Measurements from ENCODE around the gene IMPDH1. TPM values are rescaled to one million over a fixed set of nuclear protein-coding genes. Genes with fewer than 3 reads are reported as not detected.

IMPDH1 gene
- total RNA-seq, 2 experiments from 2014 or later = 52.9 to 57.7 TPM

- H3K27me3 Mint-ChIP-seq = peaks cover 2% of the 10 kb centered on the region
- no peak for DNase-seq
- H3K9me3 Mint-ChIP-seq = no peaks in the 10 kb centered on the region
- no peak overlapping the region for H3K27ac Mint-ChIP-seq
- H3K4me1 Mint-ChIP-seq (ENCODE audit: low read depth) = peaks cover 4% of the 10 kb centered on the region
- intact Hi-C loops (cut with micrococcal nuclease) = no loop called here
- ChIA-PET POLR2A (no interaction called here), CTCF (interaction anchor here (0.6 to 11.6 kb wide), 8 partner anchors 11 to 68 kb away, joined by 3 to 144 read pairs (median 4); no protein-coding TSS in a partner anchor)
- H3K4me3 Mint-ChIP-seq = no peak overlapping the region
- no peaks in the 10 kb centered on the region for H3K36me3 Mint-ChIP-seq
Observed at GRCh38 chr7:128415217-128415785, 5.5 kb upstream of the IMPDH1 start.

GRCh38 chr7:128410451-128410753 lies 620 bp upstream of the IMPDH1 start:
- Mint-ChIP-seq H3K9me3 (no peaks in the 10 kb centered on the region), H3K27me3 (peaks cover 3% of the 10 kb centered on the region), H3K4me1 (ENCODE audit: low read depth) (peaks cover 24% of the 10 kb centered on the region), H3K36me3 (no peaks in the 10 kb centered on the region), H3K4me3 (peak overlapping the region; percentile 84), H3K27ac (peak overlapping the region; percentile 60)
- ChIA-PET CTCF (interaction anchor here (0.7 to 11.6 kb wide), 6 partner anchors 13 to 50 kb away, joined by 3 to 144 read pairs (median 3); no protein-coding TSS in a partner anchor), POLR2A (interaction anchor here (1.0 to 1.1 kb wide), 2 partner anchors 45 to 66 kb away, joined by 3 to 4 read pairs; partner anchors contain the start of gene METTL2B)
- intact Hi-C loops (cut with micrococcal nuclease) = loop anchor here (1.0 kb wide), 2 partner anchors 15 to 49 kb away; no protein-coding TSS in a partner anchor
- DNase-seq = no peak

GRCh38 chr7:128408709-128409595 lies 830 bp downstream of the IMPDH1 start:
- Mint-ChIP-seq H3K27me3 (peaks cover 3% of the 10 kb centered on the region), H3K36me3 (peaks cover 2% of the 10 kb centered on the region), H3K4me3 (peak overlapping the region; percentile 77), H3K9me3 (no peaks in the 10 kb centered on the region), H3K27ac (peak overlapping the region; percentile 60), H3K4me1 (ENCODE audit: low read depth) (peaks cover 35% of the 10 kb centered on the region)
- DNase-seq = no peak
- intact Hi-C loops (cut with micrococcal nuclease) = loop anchor here (1.0 kb wide), 2 partner anchors 46 to 758 kb away; partner anchors contain the start of gene HILPDA
- CTCF ChIA-PET = interaction anchor here (1.1 to 11.6 kb wide), 8 partner anchors 11 to 61 kb away, joined by 3 to 144 read pairs (median 8); no protein-coding TSS in a partner anchor
- POLR2A ChIA-PET = interaction anchor here (1.3 kb wide), 1 partner anchor 65 kb away, joined by 3 read pairs; the partner anchor contains the start of gene RBM28

- Mint-ChIP-seq H3K4me3 (no peak overlapping the region), H3K27me3 (peaks cover 3% of the 10 kb centered on the region), H3K36me3 (peaks cover 3% of the 10 kb centered on the region), H3K9me3 (no peaks in the 10 kb centered on the region), H3K4me1 (ENCODE audit: low read depth) (peaks cover 40% of the 10 kb centered on the region), H3K27ac (no peak overlapping the region)
- DNase-seq = no peak
- intact Hi-C loops (cut with micrococcal nuclease) = no loop called here
- CTCF ChIA-PET = interaction anchor here (0.6 to 11.6 kb wide), 6 partner anchors 10 to 66 kb away, joined by 3 to 144 read pairs (median 10); no protein-coding TSS in a partner anchor
- POLR2A ChIA-PET = interaction anchor here (1.3 kb wide), 1 partner anchor 64 kb away, joined by 3 read pairs; the partner anchor contains the start of gene RBM28
Observed at GRCh38 chr7:128407751-128408708, 1.8 kb downstream of the IMPDH1 start.

GRCh38 chr7:128407233-128407589 lies 2.6 kb downstream of the IMPDH1 start:
- no peaks in the 10 kb centered on the region for H3K9me3 Mint-ChIP-seq
- CTCF ChIA-PET = interaction anchor here (0.6 to 11.6 kb wide), 4 partner anchors 9 to 67 kb away, joined by 4 to 144 read pairs (median 16); no protein-coding TSS in a partner anchor
- no peak for DNase-seq
- H3K4me3 Mint-ChIP-seq = peak overlapping the region; percentile 66
- no peak overlapping the region for H3K27ac Mint-ChIP-seq
- peaks cover 7% of the 10 kb centered on the region for H3K36me3 Mint-ChIP-seq
- peaks cover 45% of the 10 kb centered on the region for H3K4me1 Mint-ChIP-seq (ENCODE audit: low read depth)
- intact Hi-C loops (cut with micrococcal nuclease) = no loop called here
- H3K27me3 Mint-ChIP-seq = peaks cover 3% of the 10 kb centered on the region
- POLR2A ChIA-PET = no interaction called here

- no peaks in the 10 kb centered on the region for H3K9me3 Mint-ChIP-seq
- peaks cover 45% of the 10 kb centered on the region for H3K4me1 Mint-ChIP-seq (ENCODE audit: low read depth)
- POLR2A ChIA-PET = no interaction called here
- peaks cover 3% of the 10 kb centered on the region for H3K27me3 Mint-ChIP-seq
- intact Hi-C loops (cut with micrococcal nuclease) = no loop called here
- CTCF ChIA-PET = interaction anchor here (3.8 to 11.6 kb wide), 2 partner anchors 18 to 20 kb away, joined by 14 to 144 read pairs; no protein-coding TSS in a partner anchor
- DNase-seq = no peak
- peak overlapping the region; percentile 66 for H3K4me3 Mint-ChIP-seq
- peaks cover 7% of the 10 kb centered on the region for H3K36me3 Mint-ChIP-seq
- peak overlapping the region; percentile 43 for H3K27ac Mint-ChIP-seq
Observed at GRCh38 chr7:128406314-128407232, 3.2 kb downstream of the IMPDH1 start.

- intact Hi-C loops (cut with micrococcal nuclease) = no loop called here
- ChIA-PET POLR2A (interaction anchor here (1.5 kb wide), 1 partner anchor 20 kb away, joined by 5 read pairs; no protein-coding TSS in a partner anchor), CTCF (interaction anchor here (0.8 to 9.7 kb wide), 5 partner anchors 15 to 61 kb away, joined by 3 to 131 read pairs (median 4); no protein-coding TSS in a partner anchor)
- Mint-ChIP-seq H3K9me3 (no peaks in the 10 kb centered on the region), H3K36me3 (peaks cover 7% of the 10 kb centered on the region), H3K27me3 (peaks cover 3% of the 10 kb centered on the region), H3K27ac (no peak overlapping the region), H3K4me1 (ENCODE audit: low read depth) (peaks cover 43% of the 10 kb centered on the region), H3K4me3 (peak overlapping the region; percentile 86)
- DNase-seq = peak; percentile 69
Observed at GRCh38 chr7:128405471-128406313, 4.1 kb downstream of the IMPDH1 start.

GRCh38 chr7:128404886-128405470 lies 4.8 kb downstream of the IMPDH1 start:
- intact Hi-C loops (cut with micrococcal nuclease) = no loop called here
- H3K4me3 Mint-ChIP-seq = peak overlapping the region; percentile 86
- no peaks in the 10 kb centered on the region for H3K27me3 Mint-ChIP-seq
- POLR2A ChIA-PET = interaction anchor here (1.5 kb wide), 1 partner anchor 20 kb away, joined by 5 read pairs; no protein-coding TSS in a partner anchor
- peaks cover 7% of the 10 kb centered on the region for H3K36me3 Mint-ChIP-seq
- CTCF ChIA-PET = interaction anchor here (0.6 to 9.7 kb wide), 7 partner anchors 14 to 60 kb away, joined by 3 to 131 read pairs (median 4); no protein-coding TSS in a partner anchor
- no peaks in the 10 kb centered on the region for H3K9me3 Mint-ChIP-seq
- H3K27ac Mint-ChIP-seq = peak overlapping the region; percentile 76
- DNase-seq = peak; percentile 39
- H3K4me1 Mint-ChIP-seq (ENCODE audit: low read depth) = peaks cover 39% of the 10 kb centered on the region

- Mint-ChIP-seq H3K36me3 (peaks cover 12% of the 10 kb centered on the region), H3K4me1 (ENCODE audit: low read depth) (peaks cover 37% of the 10 kb centered on the region), H3K9me3 (no peaks in the 10 kb centered on the region), H3K27me3 (no peaks in the 10 kb centered on the region), H3K27ac (no peak overlapping the region), H3K4me3 (peak overlapping the region; percentile 54)
- ChIA-PET CTCF (interaction anchor here (0.6 to 9.7 kb wide), 5 partner anchors 16 to 59 kb away, joined by 3 to 131 read pairs (median 14); no protein-coding TSS in a partner anchor), POLR2A (interaction anchor here (1.5 kb wide), 1 partner anchor 21 kb away, joined by 5 read pairs; no protein-coding TSS in a partner anchor)
- no peak for DNase-seq
- intact Hi-C loops (cut with micrococcal nuclease) = no loop called here
Observed at GRCh38 chr7:128404143-128404681, 5.6 kb downstream of the IMPDH1 start.
